Right kidney (tissue), 1 donor: ENCODE results near the gene TCF23.

ENCODE experiments used
- DNase-seq: peaks from one replicate; pipeline ENCODE4 v3.0.0-alpha.2; 2016

Gene TCF23

DNA sequence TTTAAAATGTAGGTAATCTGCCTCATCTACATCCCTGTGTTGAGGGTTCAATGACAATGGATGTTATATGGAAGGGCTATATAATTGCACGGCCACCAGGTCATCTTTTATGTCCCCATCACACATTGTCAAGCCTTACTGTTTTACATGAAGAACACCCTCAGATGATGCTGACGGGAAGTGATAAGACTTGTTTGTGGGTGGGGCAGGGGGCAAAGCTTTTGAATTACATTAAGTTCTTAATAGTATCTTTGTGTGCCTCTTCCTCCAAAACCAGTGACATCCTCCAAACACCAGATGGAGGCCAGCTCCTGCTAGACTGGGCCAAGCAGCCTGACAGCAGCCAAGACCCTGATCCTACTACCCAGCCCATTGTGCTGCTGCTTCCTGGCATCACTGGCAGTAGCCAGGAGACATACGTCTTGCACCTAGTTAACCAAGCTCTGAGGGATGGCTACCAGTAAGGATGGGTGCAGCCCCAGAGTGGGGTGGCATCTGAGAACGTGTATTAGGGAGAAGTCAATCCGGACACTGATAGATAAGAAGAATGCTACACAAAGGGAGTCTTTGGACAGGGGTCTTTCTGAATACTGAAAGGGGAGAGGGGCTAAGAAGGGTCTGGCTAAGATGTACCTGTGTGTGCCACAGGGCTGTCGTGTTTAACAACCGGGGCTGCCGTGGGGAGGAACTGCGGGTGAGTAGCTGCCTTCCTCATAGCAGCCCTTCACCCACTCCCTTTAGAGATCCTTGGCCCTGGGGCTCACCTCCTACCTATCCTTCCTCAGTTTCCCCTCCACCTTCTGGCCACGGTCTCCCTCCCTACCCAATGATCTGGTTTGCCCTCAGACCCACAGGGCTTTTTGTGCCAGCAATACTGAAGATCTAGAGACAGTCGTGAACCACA, 19.9 kb upstream of the TCF23 start:
- no peak for DNase-seq

DNA sequence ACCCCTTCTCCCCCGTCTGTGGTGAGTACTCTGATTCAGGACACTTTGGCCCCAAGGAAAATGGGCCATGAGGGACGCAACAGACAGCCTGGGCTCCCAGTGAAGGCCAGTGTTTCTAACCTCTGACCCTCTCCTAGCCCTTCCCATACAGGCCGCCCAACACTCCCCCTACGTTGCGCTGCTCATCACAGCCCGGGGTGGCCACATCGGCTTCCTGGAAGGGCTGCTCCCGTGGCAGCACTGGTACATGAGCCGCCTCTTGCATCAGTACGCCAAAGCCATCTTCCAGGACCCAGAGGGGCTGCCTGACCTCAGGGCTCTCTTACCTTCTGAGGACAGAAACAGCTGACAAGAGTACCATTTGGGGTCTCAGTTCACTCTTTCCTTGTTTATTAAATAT, 18.4 kb upstream of the TCF23 start:
- DNase-seq: no peak

DNA sequence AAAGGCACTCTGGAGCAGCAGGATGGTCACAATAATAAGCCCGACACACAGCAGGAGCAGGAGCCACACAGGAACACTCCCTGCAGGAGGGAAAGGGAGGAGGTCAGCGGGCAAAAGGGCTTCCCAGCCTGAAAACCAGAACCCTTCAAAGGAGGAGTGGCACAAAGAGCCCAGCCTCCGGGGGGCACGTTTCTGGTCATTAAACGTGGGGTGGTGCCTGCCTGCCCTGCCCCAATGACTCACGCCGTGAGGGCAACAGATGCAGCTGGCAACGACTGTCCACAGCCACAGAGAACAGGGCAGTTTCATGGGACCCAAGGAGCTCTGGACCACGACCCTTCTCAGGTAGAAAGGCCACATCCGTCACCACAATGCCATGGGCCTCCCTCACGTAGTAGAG, 17.4 kb upstream of the TCF23 start:
- DNase-seq: no peak

DNA sequence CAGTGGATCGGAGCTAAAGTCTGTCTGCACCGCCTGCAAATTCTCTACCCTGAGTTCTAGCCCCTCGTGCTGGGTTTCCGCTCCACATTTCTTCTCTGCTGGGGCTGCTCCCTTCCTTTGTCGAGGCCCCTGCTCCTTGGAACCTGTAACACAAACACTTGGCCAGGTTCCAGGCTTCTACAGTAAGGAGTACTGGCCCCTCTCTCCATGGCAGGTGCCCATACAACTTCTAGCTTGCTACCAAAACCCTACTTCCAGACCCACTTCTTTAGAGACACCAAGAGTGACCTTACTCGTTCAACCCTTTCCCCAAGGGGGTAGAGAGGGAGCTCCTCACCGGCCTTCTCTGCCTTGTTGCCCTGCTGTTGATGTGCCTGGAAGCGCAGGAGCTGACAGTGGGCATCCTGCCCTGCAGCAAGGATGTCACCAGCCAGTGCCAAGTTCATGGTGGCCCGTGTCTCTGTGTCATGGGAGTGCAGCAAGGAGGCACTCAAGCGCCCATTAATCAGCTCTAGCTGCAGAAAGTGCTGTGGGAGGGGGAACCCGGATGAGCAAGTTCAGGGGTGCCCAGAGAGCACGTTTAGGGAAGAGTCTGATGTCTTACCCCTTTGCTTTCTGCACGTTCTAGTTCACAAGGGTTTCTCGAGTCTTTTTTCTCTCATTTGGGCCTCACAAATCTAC, 15.5 kb upstream of the TCF23 start:
- peak; percentile 11 for DNase-seq

DNA sequence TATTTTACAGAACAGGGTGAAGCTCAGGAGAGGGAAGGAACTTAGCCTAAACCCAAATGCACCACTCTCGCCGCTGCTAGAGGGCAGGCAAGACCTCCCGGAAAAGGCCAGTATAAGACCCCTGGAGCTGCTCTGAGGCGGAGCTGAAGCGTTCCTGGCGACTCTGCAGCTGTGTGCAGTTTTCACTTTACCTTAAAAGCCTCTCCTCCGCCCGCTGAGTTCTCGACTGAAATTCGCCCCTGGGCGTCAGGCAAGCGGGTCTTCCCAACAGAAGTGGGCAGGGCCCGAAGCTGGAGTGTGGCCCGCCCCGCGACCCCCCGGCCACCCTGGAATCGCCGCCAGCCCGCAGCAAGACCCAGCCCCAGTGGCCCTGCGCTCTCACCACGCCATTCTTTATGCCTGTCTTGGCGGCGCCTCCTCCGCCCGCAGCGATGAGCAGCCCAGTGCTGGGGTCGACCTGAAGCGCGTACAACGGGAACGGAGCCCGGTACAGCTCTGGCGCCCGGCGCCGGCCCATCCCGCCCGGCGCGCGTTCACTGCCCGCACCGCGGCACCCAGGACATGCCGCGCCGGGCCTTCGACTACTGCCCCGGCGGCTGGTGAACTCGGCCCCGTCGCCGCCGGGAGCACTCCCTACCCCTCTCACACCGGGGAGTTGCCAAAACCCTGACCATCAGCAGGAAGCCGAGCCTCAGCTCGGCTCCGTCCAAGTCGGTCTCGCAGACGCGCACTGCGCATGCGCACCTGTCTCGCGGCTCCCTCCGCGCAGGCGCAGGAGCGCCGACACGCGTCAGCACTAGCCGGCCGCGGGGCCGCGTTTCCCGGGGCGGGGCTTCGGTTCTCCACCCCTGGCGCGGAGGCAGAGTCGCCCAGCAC, 14.7 kb upstream of the TCF23 start, which contains the start of gene PREB:
PREB (minus strand) TSS at position 732 of the 876 bp plus-strand sequence; CDS start at position 517, 215 bp downstream.
- DNase-seq: peak; percentile 96

DNA sequence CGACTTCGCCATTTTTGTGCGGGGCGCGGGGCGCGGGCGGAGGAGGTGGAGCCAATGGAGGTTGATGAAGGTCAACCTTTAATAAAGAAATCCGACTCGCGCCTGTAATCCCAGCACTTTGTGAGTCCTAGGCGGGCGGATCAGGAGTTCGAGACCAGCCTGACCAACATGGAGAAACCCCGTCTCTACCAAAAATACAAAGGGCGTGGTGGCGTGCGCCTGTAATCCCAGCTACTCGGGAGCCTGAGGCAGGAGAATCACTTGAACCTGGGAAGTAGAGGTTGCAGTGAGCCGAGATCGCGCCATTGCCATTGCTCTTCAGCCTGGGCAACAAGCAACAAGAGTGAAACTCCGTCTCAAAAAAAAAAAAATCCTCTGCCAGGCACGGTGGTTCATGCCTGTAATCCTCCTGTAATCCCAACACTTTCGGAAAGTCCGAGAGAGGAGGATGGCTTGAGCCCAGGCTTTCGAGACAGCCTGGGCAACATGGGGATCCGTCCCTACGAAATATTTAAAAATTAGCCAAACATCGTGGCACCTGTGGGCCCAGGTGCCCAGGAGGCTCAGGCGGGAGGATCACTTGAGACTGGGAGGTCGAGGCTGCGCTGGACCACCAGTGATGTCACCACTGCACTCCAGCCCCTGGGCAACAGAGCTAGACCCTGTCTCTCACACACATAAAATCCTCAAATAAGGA, 13.9 kb upstream of the TCF23 start:
- no peak for DNase-seq

DNA sequence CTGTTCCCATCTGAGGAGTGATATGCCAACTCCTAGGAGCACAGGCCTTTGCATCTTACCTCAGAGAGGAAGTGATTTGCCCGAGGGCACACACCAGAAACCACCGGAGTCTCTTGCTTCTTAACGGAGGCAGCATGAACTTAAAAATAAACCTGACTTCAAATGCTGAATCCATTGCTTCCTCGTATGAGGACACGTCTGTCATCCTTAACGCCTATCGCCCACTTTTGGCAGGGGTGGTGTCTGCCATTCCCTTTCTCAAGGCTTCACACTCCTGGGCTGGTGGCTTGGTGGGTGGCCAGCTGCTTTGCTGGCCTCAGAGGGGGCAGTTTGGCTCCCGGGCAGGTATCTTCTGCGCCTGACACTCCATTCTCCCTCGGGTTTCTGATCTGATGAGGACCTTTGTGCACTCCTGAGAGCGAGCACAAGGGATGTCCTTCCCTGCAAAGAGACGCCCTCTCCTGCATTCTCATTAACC, 13.3 kb upstream of the TCF23 start:
- no peak for DNase-seq

DNA sequence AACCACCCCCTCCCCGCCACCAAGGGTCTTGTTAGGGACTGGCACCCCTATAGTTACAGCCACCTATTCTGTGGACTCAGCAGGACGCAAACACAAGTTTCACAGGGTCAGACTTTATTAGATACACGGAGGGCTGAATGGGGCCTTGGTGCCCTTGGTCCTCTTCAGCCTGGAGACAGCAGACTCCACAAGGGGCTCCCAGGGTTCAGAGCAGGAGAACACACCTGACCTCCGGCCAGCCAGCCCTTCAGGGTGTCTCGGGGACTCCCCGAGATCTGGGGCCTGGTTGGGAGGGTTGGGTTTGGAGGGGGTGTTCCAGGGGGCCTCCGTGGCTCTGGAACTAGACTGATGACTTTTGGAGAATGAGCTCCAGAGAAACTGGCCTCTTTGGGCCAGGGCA, 12.1 kb upstream of the TCF23 start:
- DNase-seq: no peak

DNA sequence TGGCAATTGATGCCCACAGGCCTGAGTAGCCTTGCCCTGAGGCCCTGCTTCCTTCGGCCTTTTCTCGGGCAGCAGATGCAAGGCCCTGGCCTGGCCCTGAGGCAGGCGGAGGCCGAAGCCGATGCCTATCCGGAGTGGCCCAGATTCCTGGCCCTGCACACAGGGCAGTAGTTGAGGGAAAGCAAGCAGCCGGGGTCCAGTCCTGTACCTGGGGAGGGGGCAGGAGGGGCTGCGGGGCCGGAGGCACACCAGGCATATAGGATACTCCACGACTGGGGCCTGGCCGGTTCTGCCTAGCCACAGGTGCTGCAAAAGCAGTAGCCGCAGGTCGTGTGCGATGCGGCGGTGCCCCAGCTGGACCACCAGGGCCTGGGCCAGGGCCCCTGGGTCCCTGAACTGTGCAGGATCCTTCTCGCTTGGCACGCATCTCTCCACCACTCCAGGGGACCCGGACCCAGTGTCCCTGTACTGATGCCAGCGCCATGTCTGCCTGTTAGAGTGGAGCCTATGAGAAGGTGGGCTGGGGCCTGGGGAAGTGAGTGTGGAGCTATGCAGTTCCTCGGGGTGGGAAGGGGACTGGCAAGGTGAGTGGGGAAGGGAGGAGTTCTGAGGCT, 11.4 kb upstream of the TCF23 start:
- no peak for DNase-seq

DNA sequence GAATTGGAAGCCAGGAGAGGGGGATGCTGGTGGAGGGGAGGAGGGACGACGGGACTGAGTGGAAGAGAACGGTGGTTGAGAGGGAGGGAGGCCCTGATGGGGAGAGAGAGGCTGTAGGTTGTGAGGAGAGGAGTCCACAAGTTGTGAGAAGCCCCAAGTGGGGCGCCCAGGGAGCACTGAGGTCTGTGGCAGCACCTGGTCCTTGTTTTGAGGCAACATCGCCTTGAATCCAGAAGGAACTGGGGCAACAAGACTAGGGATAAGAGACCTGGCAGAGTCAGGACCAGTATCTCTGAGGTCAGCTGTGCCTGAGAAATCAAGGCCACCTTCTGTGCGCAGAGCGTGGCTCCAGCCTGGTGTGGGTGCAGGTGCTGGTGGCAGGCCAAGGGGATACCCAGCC, 10.7 kb upstream of the TCF23 start:
- DNase-seq: no peak

DNA sequence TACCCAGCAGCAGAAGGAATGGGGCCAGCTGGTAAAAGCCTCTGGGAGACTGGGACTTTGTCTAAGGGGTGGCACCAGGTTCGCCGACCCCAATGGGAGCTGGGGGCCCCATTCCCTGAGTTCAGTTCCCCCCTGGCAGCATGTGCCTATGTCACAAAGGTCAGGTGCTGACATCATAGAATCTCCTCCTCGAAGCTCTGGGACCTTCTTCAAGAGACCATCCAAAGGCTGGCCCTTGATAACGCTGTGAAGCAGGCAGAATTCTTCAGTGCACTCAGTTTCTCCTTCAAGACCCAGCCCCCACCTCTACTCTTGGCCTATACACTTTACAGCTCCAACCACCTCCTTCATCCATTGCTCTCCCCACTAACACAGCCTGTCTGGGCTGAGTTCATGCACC, 9.5 kb upstream of the TCF23 start, which contains the start of gene PRR30:
PRR30 (minus strand) TSS at position 101 of the 400 bp plus-strand sequence. CDS start 1,081 bp downstream, outside the sequence.
- DNase-seq: no peak

DNA sequence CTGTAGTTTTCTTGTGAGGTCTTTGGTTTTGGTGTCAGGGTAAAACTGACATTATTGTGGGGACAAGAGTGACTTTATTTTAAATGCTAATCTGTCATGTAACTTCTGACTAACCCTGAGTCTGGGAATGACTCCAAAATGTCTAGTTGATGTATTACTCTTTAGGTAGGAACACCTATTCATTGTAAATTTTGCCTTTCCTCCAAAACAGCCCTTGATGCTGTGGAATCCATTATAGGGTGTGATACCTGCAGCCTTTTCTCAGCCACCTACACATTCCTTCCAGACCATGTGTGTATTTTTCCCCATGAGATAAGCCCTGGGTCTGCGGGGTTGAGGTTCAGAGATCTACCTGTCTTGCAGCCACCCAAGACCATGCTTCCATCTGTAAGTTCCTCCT, 5.5 kb upstream of the TCF23 start:
- DNase-seq: no peak

DNA sequence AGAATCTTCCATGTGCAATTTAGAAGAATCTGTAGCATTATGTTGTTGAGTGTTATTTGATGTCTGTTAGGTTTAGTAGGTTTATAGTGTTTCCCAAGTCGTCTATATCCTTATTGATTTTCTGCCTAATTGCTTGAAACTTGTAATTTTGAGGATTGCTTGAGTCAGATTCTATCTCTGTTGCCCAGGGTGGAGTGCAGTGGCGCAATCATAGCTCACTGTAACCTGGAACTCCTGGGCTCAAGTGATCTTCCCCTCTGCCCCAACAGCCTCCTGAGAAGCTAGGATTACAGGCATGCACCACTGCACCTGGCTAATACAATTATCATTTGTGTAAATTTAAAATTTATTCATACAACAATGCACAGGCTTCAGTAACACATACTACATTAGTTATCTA, 3.1 kb upstream of the TCF23 start:
- no peak for DNase-seq

DNA sequence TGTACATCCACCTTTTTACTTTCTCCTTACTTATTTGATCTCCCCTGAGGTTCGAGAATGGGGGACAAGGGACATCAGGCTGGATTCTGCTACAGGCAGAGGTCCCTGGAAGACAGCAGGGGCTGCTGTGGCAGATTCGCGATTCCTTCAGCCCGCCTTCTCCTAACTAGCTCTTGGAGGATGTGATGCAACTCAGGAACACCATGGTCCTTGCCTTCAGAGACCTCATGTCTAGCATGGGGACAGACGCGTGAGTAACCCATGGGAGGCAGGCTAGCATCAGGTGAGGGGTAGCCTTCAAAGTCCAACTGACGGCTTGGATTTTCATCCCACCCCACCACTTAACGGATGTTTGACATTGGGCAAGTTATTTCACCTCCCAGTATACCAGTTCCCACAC, 869 bp upstream of the TCF23 start:
- no peak for DNase-seq

DNA sequence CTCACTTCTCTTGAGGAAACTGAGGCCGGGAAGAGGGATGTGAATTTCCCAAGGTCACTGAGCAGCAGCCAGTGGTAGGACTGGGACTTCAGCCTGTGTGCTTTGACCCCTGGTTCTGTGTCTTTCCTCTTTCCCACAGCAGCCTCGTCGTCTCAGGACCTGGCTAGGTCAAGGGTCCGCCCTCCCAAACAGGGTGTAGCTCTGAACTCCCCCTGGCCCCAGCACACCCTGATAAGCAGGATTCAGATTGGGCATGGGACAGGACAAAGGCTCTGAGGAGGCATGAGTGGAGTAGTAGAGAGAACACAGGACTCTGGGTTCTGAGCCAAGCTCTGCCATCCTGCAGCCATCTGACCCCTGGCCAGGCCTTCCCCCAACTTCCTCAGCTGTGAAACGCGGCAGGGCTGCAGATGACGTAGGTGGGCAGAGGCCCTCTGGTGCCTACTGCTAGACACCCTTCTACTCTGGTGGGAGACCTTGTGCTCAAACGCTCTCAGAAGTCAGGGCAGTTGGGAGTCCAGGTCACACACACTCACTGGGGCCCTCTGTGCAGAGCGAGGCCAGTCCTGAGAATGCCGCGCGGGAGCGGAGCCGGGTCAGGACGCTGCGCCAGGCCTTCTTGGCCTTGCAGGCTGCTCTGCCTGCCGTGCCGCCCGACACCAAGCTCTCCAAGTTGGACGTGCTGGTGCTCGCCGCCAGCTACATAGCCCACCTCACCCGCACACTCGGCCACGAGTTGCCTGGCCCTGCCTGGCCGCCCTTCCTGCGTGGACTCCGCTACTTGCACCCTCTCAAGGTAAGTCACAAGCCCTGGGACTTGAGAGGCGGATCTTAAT, 984 bp downstream of the TCF23 start:
- no peak for DNase-seq

DNA sequence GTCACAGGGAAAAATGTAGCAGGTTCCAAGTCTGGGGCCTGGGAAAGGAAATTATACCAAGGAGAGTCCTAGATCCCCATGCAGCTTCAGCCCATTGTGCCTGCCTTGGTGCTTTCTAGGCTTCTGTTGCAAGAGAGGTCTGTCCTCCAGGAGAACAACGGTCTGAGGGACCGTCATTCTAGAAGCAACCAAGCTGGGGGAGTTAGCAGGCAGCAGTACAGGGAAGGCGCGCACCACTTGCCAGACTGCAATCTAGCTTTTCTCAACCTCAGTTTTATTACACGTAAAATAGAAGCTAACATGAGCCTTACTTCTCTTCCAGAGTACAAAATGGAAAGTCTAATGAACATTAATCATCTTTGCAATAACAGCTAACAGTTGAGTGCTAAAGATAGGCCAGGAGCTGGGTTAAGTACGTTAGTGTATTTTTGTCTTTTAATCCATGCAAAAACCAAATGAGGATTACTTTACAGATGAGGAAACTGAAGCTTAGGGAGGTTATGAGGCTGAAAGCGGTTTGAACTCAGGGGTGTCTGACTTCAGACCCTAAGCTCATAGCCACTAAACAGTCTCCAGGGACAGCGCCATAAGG, 1.9 kb downstream of the TCF23 start:
- DNase-seq: no peak

DNA sequence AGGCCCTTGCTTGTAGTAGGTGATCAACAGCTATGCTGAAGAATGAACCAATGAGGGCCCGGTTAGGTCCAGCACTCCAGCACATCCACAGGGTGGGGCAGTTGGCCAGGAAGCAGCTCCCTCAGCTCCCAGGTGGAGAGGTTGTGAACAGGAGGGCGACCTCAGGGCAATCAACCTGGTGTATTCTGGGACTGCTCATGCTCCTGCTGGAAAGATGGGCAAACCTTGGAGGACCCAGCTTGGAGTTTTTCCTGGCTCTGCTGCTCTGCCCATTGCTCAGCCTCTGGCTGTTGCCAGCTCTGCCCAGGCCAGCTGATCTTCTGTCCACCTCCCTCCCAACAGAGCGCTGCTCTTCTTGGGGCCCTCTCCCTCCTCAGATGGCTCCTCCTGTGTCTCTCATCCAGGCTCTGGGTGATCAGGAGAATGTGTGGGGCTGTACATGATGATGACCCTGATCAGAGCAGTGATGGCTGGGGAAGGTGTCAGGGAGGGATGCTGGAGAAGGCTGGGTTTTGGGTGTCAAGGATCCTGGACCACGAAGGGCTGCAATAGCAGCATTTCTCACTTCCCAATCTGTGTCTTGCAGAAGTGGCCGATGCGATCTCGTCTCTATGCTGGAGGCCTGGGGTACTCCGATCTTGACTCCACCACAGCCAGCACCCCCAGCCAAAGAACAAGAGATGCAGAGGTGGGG, 3.4 kb downstream of the TCF23 start:
- no peak for DNase-seq

DNA sequence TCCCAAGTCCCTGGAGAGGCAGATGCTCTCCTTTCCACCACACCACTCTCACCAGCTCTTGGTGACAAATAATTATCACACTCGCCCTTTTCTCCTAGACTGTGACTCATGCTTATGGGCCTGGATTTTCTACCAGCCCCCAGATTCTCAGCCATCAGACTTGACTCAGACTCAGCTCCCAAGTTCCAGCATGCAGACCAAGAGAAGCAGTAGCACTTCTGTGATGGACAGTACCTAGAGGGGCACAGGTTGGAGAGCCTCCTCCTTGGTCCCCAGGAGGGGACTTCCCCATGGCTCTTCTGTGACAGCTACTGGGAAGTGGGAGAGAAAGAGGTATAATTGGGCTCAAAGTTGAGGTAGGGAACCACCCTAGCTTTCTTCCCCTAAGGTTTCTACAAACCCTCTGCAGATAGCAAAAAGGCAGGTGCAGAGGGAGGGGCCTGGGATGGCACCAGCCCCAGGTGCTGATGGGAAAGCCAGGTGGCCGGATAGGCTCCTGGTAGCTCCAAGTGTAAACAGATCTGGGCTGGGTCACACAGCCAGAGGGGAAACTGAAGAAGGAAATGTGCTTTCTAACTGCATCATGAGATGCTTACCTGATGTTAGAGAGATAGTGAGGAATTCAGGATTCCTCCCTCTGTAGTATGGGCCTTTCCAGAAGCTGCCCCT, 4.1 kb downstream of the TCF23 start:
- no peak for DNase-seq

DNA sequence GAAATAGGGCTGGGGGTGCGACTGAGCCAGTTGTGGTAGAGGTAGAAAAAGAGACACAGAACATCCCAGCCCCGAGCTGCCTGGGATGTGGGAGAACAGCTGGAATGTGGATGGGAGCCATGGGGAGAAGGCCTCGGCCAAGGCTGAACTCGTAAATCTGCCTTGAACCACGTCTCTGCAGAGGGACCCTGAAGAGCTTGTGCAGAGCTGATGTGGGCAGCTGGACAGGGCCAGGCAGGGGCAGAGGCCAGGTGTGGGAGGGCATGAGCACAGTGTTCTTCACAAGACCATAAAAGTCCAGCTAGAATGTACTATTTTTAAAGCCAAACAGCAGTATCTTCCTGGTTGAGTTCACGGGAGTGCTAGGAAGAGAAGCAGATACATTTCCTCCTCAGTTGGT, 5.7 kb downstream of the TCF23 start:
- no peak for DNase-seq
